Lung microvascular endothelial cell (primary cell): ENCODE results near the gene GTF2A2. TPM values are rescaled to one million over a fixed set of nuclear protein-coding genes. Genes with fewer than 3 reads are reported as not detected.

Experiments
- DNase-seq, 2 donors: peaks; one replicate each; pipeline versions ENCODE4 v3.0.0 to v3.0.0-alpha.2; 2010; ENCODE audit warnings: low read depth in 2 of 2
- total RNA-seq: library from RNA; depleted of rRNA; stranded (reverse); fragments of >200 nt; gene quantifications from 2 replicates; pipeline ENCODE4 v1.2.1, GENCODE V29; 2014

Gene GTF2A2
- total RNA-seq, 1 donor from 2014 or later = 51.2 TPM

GRCh38 chr15:59605994-59606393 is 51.3 kb downstream of the GTF2A2 start:
- DNase-seq = no peak

DNA sequence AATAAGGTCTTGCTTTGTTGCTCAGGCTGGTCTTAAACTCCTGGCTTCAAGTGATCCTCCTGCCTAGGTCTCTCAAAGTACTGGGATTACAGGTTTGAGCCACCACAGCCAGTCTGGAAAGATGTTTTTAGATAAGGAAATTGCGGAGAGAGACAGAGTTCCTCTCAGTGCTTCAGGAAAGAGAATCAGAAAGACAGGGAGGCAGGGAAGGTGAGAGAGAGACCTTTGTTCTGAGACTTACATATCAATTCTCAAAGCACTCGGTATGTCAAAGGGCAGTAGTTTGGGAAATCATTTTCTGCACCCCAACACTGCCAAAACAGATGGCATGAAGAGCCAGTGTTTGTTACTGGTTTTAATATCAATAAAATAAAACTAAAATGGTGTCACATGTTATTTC is 58.9 kb downstream of the GTF2A2 start:
- DNase-seq = no peak

DNA sequence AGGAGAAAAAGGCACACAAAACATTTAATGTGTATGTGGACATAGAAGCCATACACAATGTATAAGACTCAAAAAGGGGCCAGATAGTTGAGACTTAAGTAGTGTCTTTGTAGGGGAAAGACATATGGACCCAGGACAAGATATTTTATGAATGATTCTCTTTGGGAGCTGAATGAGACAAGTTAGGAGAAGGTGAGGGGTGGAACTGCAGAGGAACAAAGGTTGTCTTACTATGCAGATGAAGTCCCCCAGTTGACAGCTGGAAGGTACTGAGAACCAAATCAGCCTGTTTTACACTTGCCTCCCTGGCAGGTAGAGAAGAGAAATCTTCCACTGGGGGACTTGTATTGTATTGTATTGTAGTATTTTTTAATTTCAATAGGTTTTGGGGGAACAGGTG is 60.7 kb downstream of the GTF2A2 start:
- no peak for DNase-seq

DNA sequence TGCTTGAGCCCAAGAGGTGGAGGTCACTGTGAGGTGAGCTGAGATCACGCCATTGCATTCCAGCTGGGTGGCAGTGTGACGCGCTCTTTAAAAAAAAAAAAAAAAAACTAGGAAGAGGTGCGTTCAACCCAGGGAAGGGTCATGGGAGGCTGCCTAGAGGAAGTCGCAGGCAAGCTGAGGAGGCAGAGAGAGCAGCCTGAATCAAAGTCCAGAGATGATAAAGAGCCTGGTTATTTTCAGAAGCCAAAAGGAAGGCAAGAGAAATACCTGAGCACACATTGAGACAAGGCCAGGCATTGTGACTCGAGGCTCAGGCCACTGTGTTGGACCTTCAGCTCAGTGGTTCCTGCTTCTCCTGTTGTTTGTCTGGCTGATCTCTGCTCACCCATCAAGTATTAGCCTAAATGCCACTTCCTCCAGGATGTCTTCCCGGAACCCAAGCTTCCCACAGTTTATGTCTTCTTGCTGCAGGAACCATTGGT is 61.8 kb downstream of the GTF2A2 start:
- no peak for DNase-seq

DNA sequence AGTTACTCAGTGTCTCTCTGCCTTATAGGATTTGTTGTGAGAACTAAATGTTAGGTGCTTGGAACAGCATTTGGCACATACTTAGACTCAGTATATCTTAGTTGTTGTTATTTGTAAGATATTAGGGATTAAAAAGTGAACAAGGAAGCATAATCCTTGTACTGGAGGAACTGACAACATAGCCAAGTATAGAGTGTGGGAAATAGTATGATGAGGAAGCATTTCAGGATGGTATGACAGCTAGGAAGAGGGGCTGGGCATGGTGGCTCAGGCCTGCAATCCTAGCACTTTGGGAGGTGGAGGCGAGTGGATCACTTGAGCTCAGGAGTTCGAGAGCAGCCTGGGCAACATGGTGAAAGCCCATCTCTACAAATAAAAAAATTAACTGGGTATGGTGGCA is 62.3 kb downstream of the GTF2A2 start:
- DNase-seq = no peak

- DNase-seq = peak in 1 of 2 donors; percentile 22
Observed at GRCh38 chr15:59594493-59594942, 62.8 kb downstream of the GTF2A2 start.

- no peak for DNase-seq
Observed at GRCh38 chr15:59591356-59591755, 66.0 kb downstream of the GTF2A2 start.

DNA sequence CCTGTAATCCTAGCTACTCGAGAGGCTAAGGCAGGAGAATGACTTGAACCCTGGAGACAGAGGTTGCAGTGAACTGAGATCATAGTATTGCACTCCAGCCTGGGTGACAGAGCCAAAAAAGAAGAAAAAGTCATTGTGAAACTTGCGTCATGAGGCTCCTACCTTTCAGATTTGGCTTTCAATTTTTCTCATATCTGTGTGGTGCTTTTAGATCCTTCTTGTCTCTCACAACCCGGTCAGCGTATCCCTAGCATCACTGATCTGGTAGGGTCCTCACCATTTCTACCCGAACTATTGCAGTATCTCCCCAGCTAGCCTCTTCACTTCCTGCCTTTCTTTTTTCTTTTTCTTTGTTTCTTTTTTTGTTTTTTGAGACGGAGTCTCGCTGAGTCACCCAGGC is 67.3 kb downstream of the GTF2A2 start:
- DNase-seq = no peak

Other genes starting within 250 kb of the GTF2A2 start
- not detected in 2 replicates for gene FAM81A, start 219.3 kb downstream of the GTF2A2 start, total RNA-seq
- gene GCNT3, start 45.7 kb downstream of the GTF2A2 start, total RNA-seq = not detected in 2 replicates
- 72.4 and 110 TPM in 2 replicates for gene BNIP2, start 31.8 kb upstream of the GTF2A2 start, total RNA-seq